HUES6 (cell line): ENCODE measurements around the gene FARSB.

Experiments
- H3K27ac ChIP-seq: 2 replicates; pipeline ENCODE4 v1.7.0; 2013; ENCODE audit warnings: low read depth, mild to moderate bottlenecking, low read length, inconsistent platforms
- H3K27me3 ChIP-seq: 2 replicates; pipeline ENCODE4 v1.6.1; 2013; ENCODE audit warnings: low read length; ENCODE audit not compliant: control insufficient read depth, insufficient read depth
- H3K36me3 ChIP-seq: 2 replicates; pipeline ENCODE4 v1.6.1; 2013; ENCODE audit warnings: low read length; ENCODE audit not compliant: control insufficient read depth, insufficient read depth
- H3K4me1 ChIP-seq: 2 replicates; pipeline ENCODE4 v1.6.1; 2013; ENCODE audit warnings: low read length; ENCODE audit not compliant: control insufficient read depth, insufficient read depth
- H3K4me3 ChIP-seq: 2 replicates; pipeline ENCODE4 v1.5.1; 2013; ENCODE audit warnings: low read depth, low read length
- H3K9ac ChIP-seq: one replicate; pipeline ENCODE4 v1.6.1; 2013; ENCODE audit warnings: mild to moderate bottlenecking, low read length
- H3K9me3 ChIP-seq: 2 replicates; pipeline ENCODE4 v1.6.1; 2013; ENCODE audit warnings: low read depth, low read length; ENCODE audit not compliant: control insufficient read depth, insufficient read depth

FARSB gene

DNA sequence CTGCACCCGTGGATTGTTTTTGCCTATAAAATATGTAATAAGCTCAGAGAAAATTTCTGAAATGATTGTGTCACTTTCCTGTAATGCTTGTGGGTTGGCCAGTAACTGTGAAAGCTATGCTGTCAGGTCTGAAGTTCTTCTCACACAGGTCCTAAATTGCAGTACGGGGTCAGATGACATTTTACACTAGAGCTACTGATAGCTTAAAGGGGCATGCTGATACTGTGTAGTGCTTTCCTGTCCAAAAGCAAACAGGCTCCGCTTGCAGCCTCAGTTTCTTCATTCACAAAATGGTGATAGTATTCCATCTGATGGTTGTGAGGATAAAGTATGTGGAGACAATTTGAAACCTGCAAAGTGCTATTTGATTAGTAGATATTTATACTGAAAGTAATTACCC is 7.6 kb upstream of the FARSB start:
- H3K27me3 ChIP-seq: no peaks in the 10 kb centered on the region
- H3K4me1 ChIP-seq: 0 out of 2 replicates have a peak, but pooled peaks cover 3% of the 10 kb centered on the region
- no peak overlapping the region for H3K9ac ChIP-seq
- no peaks in the 10 kb centered on the region for H3K36me3 ChIP-seq
- no peak overlapping the region for H3K27ac ChIP-seq
- H3K4me3 ChIP-seq: no peak overlapping the region
- H3K9me3 ChIP-seq: no peaks in the 10 kb centered on the region

DNA sequence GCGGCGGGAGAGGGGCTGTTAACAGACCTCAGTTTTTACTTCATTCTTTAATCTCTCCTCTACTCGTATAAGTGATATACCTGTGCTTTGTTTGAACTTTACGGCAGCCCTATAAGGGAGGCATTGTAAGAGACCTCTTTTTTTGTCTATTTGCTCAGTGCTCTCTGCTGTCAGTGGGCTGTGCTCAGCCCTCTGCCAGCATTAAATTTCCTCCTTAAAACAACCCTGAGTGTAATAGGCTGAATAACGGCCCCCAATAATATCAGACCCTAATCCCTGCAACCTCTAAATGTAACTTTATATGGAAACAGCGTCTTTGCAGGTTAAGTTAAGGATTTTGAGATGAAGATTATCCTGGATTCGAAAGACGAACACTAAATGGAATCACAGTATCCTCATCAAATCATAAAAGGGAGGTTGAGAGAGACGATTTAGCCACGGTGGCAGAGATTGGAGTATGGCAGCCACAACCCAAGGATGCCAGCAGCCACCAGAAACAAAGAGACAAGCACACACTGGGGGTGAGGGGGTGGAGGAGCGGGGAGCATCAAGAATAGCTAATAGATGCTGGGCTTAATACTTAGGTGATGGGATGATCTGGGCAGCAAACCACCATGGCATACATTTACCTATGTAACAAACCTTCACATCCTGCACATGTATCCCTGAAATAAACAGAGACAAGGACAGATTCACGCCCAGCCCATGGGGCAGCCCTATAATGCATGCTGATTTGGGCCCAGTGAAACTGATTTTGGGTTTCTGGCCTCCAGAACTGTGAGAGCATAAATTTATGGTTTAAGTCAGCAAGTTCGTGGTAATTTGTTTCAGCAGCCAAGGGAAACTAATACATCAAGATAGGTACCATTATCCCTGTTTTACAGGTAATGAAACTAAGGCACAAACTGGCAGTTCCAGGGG is 894 bp upstream of the FARSB start:
- H3K36me3 ChIP-seq: no peaks in the 10 kb centered on the region
- peak overlapping the region; percentile 100; the same call in 1 of the 2 replicates for H3K27ac ChIP-seq
- 0 out of 2 replicates have a peak, but pooled peaks cover 3% of the 10 kb centered on the region for H3K4me1 ChIP-seq
- no peaks in the 10 kb centered on the region for H3K27me3 ChIP-seq
- peak overlapping the region; percentile 86 for H3K4me3 ChIP-seq
- H3K9ac ChIP-seq: peak overlapping the region; percentile 98
- H3K9me3 ChIP-seq: no peaks in the 10 kb centered on the region

DNA sequence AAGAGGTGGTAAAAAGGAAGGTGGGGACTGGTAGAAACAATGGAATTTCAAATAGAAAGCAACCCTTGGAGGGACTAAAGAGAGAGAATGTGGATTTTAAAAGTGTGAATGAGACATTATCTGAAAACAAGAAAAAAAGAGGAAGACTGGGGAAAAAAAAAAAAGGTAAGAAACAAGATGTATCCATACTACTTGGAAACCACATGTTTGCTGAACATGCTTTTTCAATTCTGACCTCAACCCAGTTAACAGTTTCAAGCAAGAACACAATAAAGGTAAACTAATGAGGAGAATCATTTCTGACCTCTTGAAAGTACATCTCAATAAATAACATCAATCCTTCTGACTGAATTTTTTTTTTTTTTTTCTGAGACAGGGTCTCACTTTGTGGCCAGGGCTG is 2.6 kb downstream of the FARSB start:
- H3K36me3 ChIP-seq: peaks cover 5% of the 10 kb centered on the region
- no peak overlapping the region for H3K27ac ChIP-seq
- no peak overlapping the region for H3K9ac ChIP-seq
- no peaks in the 10 kb centered on the region for H3K27me3 ChIP-seq
- H3K4me3 ChIP-seq: no peak overlapping the region
- H3K4me1 ChIP-seq: no peaks in the 10 kb centered on the region
- H3K9me3 ChIP-seq: no peaks in the 10 kb centered on the region

DNA sequence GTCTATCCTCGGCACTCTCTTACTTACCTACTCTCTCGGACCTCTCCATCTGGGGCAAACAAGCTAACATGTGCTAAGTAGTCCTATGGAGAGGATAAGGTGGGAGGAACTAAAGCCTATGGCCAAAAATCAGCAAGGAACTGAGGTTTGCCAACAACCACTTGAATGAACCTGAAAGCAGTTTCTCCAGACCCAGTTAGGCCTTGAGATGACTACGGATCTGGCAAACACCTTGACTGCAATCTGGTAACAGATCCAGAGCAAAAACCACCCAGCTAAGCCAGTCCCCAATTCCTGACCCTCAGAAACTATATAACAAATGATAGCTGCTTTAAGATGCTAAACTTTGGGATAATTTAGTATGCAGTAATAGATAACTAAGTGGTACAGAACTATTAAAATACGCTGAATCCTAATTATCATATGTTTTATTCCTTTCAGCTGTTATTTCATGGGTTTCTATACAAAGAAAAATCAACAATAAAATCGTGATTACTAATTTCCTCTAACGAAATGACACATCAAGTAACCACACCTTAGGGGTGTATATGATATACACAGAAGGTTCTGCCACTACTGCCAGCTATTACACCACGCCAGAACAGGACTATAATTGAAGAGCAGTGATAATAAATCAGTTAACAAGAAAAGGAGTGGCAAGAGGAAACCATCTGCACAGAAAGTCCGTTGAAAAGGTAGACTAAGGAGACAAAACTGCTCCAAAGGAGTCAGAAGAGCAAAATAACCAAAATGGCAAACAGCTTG is 3.2 kb downstream of the FARSB start:
- Histone ChIP-seq H3K27ac (no peak overlapping the region), H3K4me3 (no peak overlapping the region), H3K9me3 (no peaks in the 10 kb centered on the region), H3K4me1 (no peaks in the 10 kb centered on the region), H3K9ac (no peak overlapping the region), H3K36me3 (peaks cover 10% of the 10 kb centered on the region), H3K27me3 (no peaks in the 10 kb centered on the region)

DNA sequence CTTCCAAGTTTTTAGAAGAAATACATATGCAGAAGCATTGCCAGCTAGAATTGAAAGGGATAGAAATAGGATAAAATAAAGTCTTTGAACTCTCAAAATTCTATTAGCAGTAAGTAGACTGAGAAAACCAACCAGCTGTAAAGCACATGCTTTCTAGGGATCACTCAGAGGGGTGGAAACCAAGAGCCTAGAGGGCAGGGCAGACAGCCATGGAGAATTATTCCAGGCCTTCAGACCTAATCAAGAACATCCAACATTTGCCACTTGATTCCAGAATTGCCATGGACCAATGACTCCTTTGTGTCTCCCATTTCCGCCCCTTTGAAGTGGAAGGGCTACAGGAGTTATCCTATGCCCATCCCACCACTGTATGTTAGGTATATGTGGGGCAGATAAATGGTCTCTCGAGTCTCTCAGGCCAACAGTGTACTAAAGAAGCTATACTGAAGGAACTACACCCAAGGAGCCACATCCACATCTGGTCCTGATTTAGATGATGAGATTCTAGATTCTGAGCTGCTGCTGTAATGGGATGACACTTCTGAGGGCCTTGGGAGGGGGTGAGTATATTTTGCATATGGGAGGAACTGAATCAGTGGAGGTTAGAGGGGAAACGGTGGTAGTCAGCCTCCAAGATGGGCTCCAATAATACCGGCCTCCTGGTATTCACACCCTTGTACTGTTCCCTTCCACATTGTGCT is 4.0 kb downstream of the FARSB start:
- Histone ChIP-seq H3K36me3 (peaks cover 18% of the 10 kb centered on the region), H3K27ac (no peak overlapping the region)

DNA sequence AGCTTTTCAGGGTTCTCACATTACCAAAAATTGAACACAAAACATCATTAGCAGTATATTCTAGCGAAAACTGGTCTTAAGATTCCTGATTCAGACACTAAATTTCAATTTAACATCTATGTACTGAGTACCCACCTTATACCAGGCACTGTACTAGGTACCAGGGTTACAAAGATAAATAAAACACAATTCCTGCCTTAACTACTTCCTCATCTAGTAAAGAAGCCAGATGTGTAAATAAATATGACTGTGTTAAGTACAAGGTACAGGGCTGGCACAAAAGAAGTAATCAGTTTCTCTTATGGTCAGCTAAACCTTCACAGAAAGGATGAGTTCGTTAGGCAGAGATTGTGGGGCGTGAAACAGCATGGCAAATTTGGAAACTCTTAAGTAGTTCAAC is 6.1 kb downstream of the FARSB start:
- Histone ChIP-seq H3K4me3 (no peak overlapping the region), H3K9me3 (no peaks in the 10 kb centered on the region), H3K27me3 (no peaks in the 10 kb centered on the region), H3K36me3 (peaks cover 35% of the 10 kb centered on the region), H3K4me1 (no peaks in the 10 kb centered on the region), H3K27ac (no peak overlapping the region), H3K9ac (no peak overlapping the region)

More for the DNA sequence above, 4.0 kb downstream of the FARSB start:
- H3K9ac ChIP-seq: no peak overlapping the region
- no peaks in the 10 kb centered on the region for H3K27me3 ChIP-seq
- no peak overlapping the region for H3K4me3 ChIP-seq
- H3K9me3 ChIP-seq: no peaks in the 10 kb centered on the region
- no peaks in the 10 kb centered on the region for H3K4me1 ChIP-seq

DNA sequence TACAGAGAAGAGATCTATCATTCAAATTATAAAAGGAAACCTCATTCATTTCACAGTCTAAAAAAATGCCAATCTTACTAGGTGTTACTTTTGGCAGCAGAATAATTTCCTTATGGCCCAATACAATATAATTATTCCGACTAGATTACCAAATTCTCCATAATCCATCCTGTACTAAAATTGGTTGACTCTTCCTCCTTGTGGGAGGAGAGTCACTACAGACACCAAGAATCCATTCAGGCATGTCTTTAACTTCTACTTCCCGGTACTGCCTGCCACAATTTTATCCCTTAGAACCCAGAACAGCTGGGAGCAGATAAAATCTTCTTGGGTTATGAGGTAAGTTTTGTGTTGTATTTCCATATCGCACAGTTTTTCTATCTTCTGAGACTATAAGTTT is 9.9 kb downstream of the FARSB start:
- Histone ChIP-seq H3K27me3 (no peaks in the 10 kb centered on the region), H3K36me3 (peaks cover 66% of the 10 kb centered on the region), H3K27ac (no peak overlapping the region), H3K4me1 (no peaks in the 10 kb centered on the region), H3K4me3 (no peak overlapping the region), H3K9me3 (no peaks in the 10 kb centered on the region), H3K9ac (no peak overlapping the region)

DNA sequence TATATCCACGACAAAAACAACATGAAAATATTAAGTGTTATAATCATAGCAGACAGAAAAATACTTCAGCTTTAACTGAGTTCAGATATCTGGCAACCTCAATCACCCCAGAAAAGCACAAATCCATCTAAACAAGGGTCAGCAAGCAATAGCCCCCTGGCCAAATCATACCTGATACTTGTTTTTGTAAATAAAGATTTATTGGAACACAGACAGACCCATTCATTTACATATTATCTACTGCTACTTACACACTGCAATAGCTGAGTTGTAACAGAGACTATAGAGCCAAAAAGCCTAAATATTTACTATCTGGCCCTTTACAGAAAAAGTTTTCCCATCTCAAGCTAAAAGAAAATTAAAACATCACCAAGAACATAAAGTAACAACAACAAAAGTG is 12.8 kb downstream of the FARSB start:
- Histone ChIP-seq H3K4me3 (no peak overlapping the region), H3K27me3 (no peaks in the 10 kb centered on the region), H3K27ac (no peak overlapping the region), H3K9me3 (no peaks in the 10 kb centered on the region), H3K36me3 (peaks cover 86% of the 10 kb centered on the region), H3K4me1 (no peaks in the 10 kb centered on the region), H3K9ac (no peak overlapping the region)

DNA sequence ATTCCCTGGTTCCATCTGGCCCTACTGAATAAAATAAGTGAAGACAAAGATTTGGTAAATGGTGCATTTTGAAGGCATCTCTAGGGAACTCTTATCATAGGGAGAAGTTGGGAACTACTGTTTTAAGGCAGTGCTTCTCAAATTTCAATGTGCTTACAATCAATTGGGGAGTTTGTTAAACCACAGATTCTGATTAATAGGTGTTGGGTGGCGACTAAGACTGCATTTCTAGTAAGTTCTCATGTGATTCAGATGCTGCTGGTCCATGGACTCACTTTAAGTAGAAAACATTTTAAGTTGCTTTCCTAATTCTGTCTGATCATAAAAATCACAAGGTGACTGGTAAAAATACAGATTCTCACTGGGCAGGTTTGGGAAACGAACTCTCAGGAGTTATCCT is 14.6 kb downstream of the FARSB start:
- no peak overlapping the region for H3K4me3 ChIP-seq
- H3K27me3 ChIP-seq: no peaks in the 10 kb centered on the region
- no peak overlapping the region for H3K27ac ChIP-seq
- H3K9me3 ChIP-seq: no peaks in the 10 kb centered on the region
- H3K4me1 ChIP-seq: no peaks in the 10 kb centered on the region
- H3K9ac ChIP-seq: no peak overlapping the region
- H3K36me3 ChIP-seq: peaks cover 86% of the 10 kb centered on the region

DNA sequence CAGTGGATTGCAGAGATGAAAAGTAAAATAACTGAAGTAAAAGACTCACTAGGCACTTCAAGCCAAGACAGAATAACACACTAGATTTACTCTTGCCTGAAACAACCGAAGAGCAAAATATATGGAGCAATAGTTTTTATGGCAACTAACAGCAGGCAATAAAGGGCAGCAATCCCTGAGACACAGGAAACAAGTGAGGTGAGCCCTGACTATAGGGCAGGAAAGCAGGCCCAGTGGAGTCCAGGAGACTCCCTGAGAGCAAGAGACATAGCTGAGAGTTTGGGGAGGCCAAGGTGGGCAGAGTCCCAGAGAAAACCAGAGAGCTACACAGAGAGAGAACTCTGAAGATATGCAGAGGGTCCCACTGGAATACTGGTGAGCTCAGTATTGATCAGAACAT is 18.8 kb downstream of the FARSB start:
- Histone ChIP-seq H3K4me1 (no peaks in the 10 kb centered on the region), H3K9me3 (no peaks in the 10 kb centered on the region), H3K4me3 (no peak overlapping the region), H3K9ac (no peak overlapping the region), H3K36me3 (peaks cover 90% of the 10 kb centered on the region), H3K27ac (no peak overlapping the region), H3K27me3 (no peaks in the 10 kb centered on the region)
